Activated CD4-positive, CD25-positive, alpha-beta regulatory T cell treated with anti-CD3 and anti-CD28 coated beads, Interleukin-2, amount 50 U/mL, for 16 hours (primary cell): ENCODE data around the gene C1orf115.
"Not testable (repeated sequence)": the region's sequence is repeated elsewhere in the genome, so short reads cannot be mapped to it uniquely, and the experiment has no call there.

Experiments used
- DNase-seq: peaks from one replicate; pipeline ENCODE4 v3.0.0-alpha.2; 2020; ENCODE audit warnings: low read depth, low spot score

The C1orf115 gene

GRCh38 chr1:220721266-220721665, 31.1 kb downstream of the C1orf115 start:
- not testable (repeated sequence) for DNase-seq

- DNase-seq: no peak
Measured at GRCh38 chr1:220726634-220727033, 36.5 kb downstream of the C1orf115 start.

GRCh38 chr1:220727519-220727918, 37.4 kb downstream of the C1orf115 start:
- no peak for DNase-seq

- no peak for DNase-seq
Measured at GRCh38 chr1:220730486-220730885, 40.3 kb downstream of the C1orf115 start.

GRCh38 chr1:220732137-220732536, 42.0 kb downstream of the C1orf115 start:
- DNase-seq: no peak

- DNase-seq: no peak
Measured at GRCh38 chr1:220732621-220733020, 42.5 kb downstream of the C1orf115 start.

- peak; percentile 67 for DNase-seq
Measured at GRCh38 chr1:220733086-220733601, 43.0 kb downstream of the C1orf115 start.

GRCh38 chr1:220734571-220735326, 44.6 kb downstream of the C1orf115 start:
- DNase-seq: no peak

- not testable (repeated sequence) for DNase-seq
Measured at GRCh38 chr1:220736283-220736682, 46.1 kb downstream of the C1orf115 start.

GRCh38 chr1:220741349-220741748, 51.2 kb downstream of the C1orf115 start:
- no peak for DNase-seq

- DNase-seq: no peak
Measured at GRCh38 chr1:220741825-220742224, 51.7 kb downstream of the C1orf115 start.

GRCh38 chr1:220742520-220742919, 52.4 kb downstream of the C1orf115 start:
- no peak for DNase-seq

- DNase-seq: no peak
Measured at GRCh38 chr1:220746851-220747250, 56.7 kb downstream of the C1orf115 start.

GRCh38 chr1:220747437-220748088, 57.4 kb downstream of the C1orf115 start:
- no peak for DNase-seq

- no peak for DNase-seq
Measured at GRCh38 chr1:220748089-220748934, 58.1 kb downstream of the C1orf115 start, which contains the start of gene MTARC2. TSS of gene MTARC2 (plus strand) at chr1:220748322. CDS start at chr1:220748532, 210 bp downstream.
